Astrocyte (in vitro differentiated cells and primary cell): Measurements from ENCODE around the gene TLL2.

Experiments used
- EZH2 ChIP-seq: IDR thresholded peaks from 2 replicates; pipeline ENCODE4 v1.6.1; 2012; ENCODE audit warnings: mild to moderate bottlenecking, low read length, inconsistent platforms; ENCODE audit not compliant: insufficient read depth
- TF ChIP-seq, protein P1 (sequence below): IDR thresholded peaks from 2 replicates; pipeline ENCODE4 v1.5.1; 2011; ENCODE audit warnings: low read depth, mild to moderate bottlenecking, inconsistent platforms, low read length, moderate library complexity; ENCODE audit not compliant: insufficient read depth

DNA sequence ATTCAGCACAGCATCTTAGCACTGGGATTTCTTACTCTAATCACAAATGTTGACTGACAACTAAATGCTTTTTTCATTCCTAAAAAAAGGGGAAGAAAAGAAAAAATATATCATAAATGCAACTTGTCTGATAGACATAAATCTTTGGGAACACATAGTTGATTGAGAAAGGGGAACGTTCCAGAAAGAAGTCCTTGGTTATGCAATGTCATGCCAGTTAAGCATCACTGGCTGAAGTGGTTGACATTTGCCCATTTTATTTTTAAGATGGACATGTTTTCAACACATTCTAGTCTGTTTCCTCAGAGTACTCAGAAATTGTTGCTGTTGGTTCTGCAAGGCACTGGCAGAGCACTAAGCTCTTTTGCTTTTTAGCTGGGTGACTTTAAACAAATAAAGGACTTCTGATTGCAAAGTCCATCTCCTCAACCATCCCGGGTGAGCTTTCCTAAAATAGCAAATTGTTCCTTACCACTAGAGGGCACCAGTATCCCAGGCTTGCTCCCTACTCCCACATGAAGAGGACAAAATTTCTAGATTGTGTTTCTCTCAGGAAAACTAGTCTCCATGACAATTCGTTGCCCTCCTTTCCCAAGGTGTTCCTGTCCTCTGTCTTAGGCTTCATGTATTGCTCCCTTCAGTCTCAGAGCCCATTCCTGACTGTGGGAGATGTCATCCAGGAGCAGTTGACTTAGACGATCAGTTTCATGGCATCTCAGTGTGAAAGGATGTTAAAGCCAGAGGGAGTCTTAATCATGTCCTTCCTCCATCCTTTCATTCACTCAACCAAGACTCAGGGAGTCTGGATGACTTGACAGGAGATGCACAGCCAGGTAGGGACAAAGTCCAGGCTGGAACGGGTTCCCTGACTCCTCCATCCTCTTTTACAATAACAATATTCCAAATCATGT is 178.9 kb downstream of the TLL2 start:
- TF ChIP-seq, protein P1, sequence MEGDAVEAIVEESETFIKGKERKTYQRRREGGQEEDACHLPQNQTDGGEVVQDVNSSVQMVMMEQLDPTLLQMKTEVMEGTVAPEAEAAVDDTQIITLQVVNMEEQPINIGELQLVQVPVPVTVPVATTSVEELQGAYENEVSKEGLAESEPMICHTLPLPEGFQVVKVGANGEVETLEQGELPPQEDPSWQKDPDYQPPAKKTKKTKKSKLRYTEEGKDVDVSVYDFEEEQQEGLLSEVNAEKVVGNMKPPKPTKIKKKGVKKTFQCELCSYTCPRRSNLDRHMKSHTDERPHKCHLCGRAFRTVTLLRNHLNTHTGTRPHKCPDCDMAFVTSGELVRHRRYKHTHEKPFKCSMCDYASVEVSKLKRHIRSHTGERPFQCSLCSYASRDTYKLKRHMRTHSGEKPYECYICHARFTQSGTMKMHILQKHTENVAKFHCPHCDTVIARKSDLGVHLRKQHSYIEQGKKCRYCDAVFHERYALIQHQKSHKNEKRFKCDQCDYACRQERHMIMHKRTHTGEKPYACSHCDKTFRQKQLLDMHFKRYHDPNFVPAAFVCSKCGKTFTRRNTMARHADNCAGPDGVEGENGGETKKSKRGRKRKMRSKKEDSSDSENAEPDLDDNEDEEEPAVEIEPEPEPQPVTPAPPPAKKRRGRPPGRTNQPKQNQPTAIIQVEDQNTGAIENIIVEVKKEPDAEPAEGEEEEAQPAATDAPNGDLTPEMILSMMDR = peak; percentile 78
- TF ChIP-seq EZH2 = no peak
